ELF-1 (cell line): ENCODE results near the gene OR51B2.
"Not testable (repeated sequence)": the region's sequence is repeated elsewhere in the genome, so short reads cannot be mapped to it uniquely, and the experiment has no call there.

ENCODE experiments used
- DNase-seq: peaks from one replicate; pipeline ENCODE4 v3.0.0-alpha.2; 2016; ENCODE audit warnings: low read depth, low spot score

Gene OR51B2

GRCh38 chr11:5324197-5324596 is at the start of gene OR51B2:
OR51B2 (minus strand) TSS chr11:5324297; CDS start chr11:5324297, 0 bp downstream.
- no peak for DNase-seq

- peak; percentile 25 for DNase-seq
These were observed 45.7 kb upstream of the OR51B2 start for GRCh38 chr11:5369789-5370188.

GRCh38 chr11:5368502-5369043 is 44.5 kb upstream of the OR51B2 start:
- peak; percentile 39 for DNase-seq

- no peak for DNase-seq
These were observed 43.5 kb upstream of the OR51B2 start for GRCh38 chr11:5367448-5368074.

- DNase-seq, result no peak
These were observed 42.8 kb upstream of the OR51B2 start for GRCh38 chr11:5366856-5367255.

GRCh38 chr11:5366365-5366764 is 42.3 kb upstream of the OR51B2 start:
- DNase-seq, result not testable (repeated sequence)

- no peak for DNase-seq
These were observed 40.1 kb upstream of the OR51B2 start for GRCh38 chr11:5364214-5364613.

- no peak for DNase-seq
These were observed 39.6 kb upstream of the OR51B2 start for GRCh38 chr11:5363679-5364078.

GRCh38 chr11:5362017-5362625 is 38.0 kb upstream of the OR51B2 start:
- DNase-seq, result no peak

GRCh38 chr11:5356031-5356430 is 31.9 kb upstream of the OR51B2 start:
- not testable (repeated sequence) for DNase-seq

GRCh38 chr11:5351208-5351607 is 27.1 kb upstream of the OR51B2 start, which contains the start of gene OR51B6:
OR51B6 (plus strand) TSS chr11:5351508; CDS start chr11:5351508, 0 bp downstream.
- DNase-seq, result no peak

GRCh38 chr11:5349550-5349949 is 25.5 kb upstream of the OR51B2 start:
- no peak for DNase-seq

- DNase-seq, result peak; percentile 2
These were observed 24.6 kb upstream of the OR51B2 start for GRCh38 chr11:5348551-5349194.

GRCh38 chr11:5345831-5346230 is 21.7 kb upstream of the OR51B2 start:
- no peak for DNase-seq

GRCh38 chr11:5343474-5344335 is 19.6 kb upstream of the OR51B2 start, which contains the start of gene OR51B5:
OR51B5 (minus strand) TSS chr11:5343524; CDS start chr11:5343524, 0 bp downstream.
- DNase-seq, result no peak

GRCh38 chr11:5339771-5340322 is 15.8 kb upstream of the OR51B2 start:
- DNase-seq, result no peak

- DNase-seq, result not testable (repeated sequence)
These were observed 13.2 kb upstream of the OR51B2 start for GRCh38 chr11:5337253-5337652.

- no peak for DNase-seq
These were observed 12.2 kb upstream of the OR51B2 start for GRCh38 chr11:5336331-5336730.

- DNase-seq, result no peak
These were observed 11.1 kb upstream of the OR51B2 start for GRCh38 chr11:5335170-5335569.

GRCh38 chr11:5317292-5317691 is 6.8 kb downstream of the OR51B2 start:
- no peak for DNase-seq
